ENCODE data around the gene ZNF841. TPM values are rescaled to one million over a fixed set of nuclear protein-coding genes. Genes with fewer than 3 reads are reported as not detected.

The ZNF841 gene
- total and polyA plus RNA-seq, 2 of the 13 experiments (the other 11 are each of a cell fraction or from before 2014, with no cell fraction given), result 6.2 to 14.2 TPM

DNA sequence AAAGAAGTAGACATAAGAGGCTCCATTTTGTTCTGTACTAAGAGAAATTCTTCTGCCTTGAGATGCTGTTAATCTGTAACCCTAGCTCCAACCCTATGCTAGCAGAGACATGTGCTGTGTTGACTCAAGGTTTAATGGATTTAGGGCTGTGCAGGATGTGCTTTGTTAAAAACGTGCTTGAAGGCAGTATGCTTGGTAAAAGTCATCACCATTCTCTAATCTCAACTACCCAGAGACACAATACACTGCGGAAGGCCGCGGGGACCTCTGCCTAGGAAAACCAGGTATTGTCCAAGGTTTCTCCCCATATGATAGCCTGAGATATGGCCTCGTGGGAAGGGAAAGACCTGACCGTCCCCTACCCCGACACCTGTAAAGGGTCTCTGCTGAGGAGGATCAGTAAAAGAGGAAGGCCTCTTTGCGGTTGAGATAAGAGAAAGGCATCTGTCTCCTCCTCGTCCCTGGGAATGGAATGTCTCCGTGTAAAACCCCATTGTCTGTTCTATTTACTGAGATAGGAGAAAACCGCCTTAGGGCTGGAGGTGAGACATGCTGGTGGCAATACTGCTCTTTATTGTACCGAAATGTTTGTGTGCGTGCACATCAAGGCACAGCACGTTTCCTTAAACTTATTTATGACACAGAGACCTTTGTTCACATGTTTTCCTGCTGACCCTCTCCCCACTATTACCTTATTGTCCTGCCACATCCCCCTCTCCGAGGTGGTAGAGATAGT lies 69.1 kb downstream of the ZNF841 start (continued):
- TF ChIP-seq SNAPC2 (CRISPR knock-in tag; IDR thresholded peaks at IDR 0.05) (0 out of 2 replicates have a peak, but pooled peaks have one; percentile 46), ZNF644 (CRISPR knock-in tag; IDR thresholded peaks at IDR 0.05; ENCODE audit: low read depth) (0 out of 2 replicates have a peak, but pooled peaks have one; percentile 38), ELF3 (CRISPR knock-in tag; IDR thresholded peaks at IDR 0.05) (peak; percentile 31; the same call in 1 of the 2 replicates), SP140L (CRISPR knock-in tag; IDR thresholded peaks at IDR 0.05; ENCODE audit: borderline replicate concordance) (0 out of 2 replicates have a peak, but pooled peaks have one; percentile 32), TCF7 (IDR thresholded peaks at IDR 0.05; ENCODE audit: low read depth) (peak; percentile 15), ZNF142 (CRISPR knock-in tag; IDR thresholded peaks at IDR 0.05) (peak; percentile 49; the same call in 1 of the 2 replicates), RBFOX2 (IDR thresholded peaks at IDR 0.05; ENCODE audit: low read depth, low read length) (peak; percentile 59), ZNF335 (CRISPR knock-in tag; IDR thresholded peaks at IDR 0.05) (peak; percentile 69; the same call in 1 of the 2 replicates), MLX (CRISPR knock-in tag; IDR thresholded peaks at IDR 0.05) (0 out of 2 replicates have a peak, but pooled peaks have one; percentile 5), GFI1 (CRISPR knock-in tag; IDR thresholded peaks at IDR 0.05; ENCODE audit: borderline replicate concordance) (peak; percentile 44; the same call in 1 of the 2 replicates), PATZ1 (CRISPR knock-in tag; IDR thresholded peaks at IDR 0.05) (peak; percentile 13; the same call in 1 of the 2 replicates), SOX13 (IDR thresholded peaks at IDR 0.05) (peak; percentile 55; the same call in 1 of the 2 replicates), SOX13 (CRISPR knock-in tag; conservative IDR thresholded peaks at IDR 0.05 in 1 of 2, IDR thresholded peaks at IDR 0.05 in 1 of 2) (peak in 1 of 2 experiments; percentile 90; a peak in 2 of 4 replicates)
- TF ChIP-seq, protein P1, sequence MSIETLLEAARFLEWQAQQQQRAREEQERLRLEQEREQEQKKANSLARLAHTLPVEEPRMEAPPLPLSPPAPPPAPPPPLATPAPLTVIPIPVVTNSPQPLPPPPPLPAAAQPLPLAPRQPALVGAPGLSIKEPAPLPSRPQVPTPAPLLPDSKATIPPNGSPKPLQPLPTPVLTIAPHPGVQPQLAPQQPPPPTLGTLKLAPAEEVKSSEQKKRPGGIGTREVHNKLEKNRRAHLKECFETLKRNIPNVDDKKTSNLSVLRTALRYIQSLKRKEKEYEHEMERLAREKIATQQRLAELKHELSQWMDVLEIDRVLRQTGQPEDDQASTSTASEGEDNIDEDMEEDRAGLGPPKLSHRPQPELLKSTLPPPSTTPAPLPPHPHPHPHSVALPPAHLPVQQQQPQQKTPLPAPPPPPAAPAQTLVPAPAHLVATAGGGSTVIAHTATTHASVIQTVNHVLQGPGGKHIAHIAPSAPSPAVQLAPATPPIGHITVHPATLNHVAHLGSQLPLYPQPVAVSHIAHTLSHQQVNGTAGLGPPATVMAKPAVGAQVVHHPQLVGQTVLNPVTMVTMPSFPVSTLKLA (IDR thresholded peaks at IDR 0.05), result 0 out of 2 replicates have a peak, but pooled peaks have one; percentile 7

Data from HepG2 (cell line).